GM19438 (cell line): ENCODE measurements around the gene SAPCD1.

ENCODE experiments used
- ATAC-seq: cut with Tn5 transposase; IDR thresholded peaks from one replicate; pipeline ENCODE4 v1.9.1; 2021; ENCODE audit warnings: low read depth; ENCODE audit not compliant: unreplicated experiment

The SAPCD1 gene

DNA sequence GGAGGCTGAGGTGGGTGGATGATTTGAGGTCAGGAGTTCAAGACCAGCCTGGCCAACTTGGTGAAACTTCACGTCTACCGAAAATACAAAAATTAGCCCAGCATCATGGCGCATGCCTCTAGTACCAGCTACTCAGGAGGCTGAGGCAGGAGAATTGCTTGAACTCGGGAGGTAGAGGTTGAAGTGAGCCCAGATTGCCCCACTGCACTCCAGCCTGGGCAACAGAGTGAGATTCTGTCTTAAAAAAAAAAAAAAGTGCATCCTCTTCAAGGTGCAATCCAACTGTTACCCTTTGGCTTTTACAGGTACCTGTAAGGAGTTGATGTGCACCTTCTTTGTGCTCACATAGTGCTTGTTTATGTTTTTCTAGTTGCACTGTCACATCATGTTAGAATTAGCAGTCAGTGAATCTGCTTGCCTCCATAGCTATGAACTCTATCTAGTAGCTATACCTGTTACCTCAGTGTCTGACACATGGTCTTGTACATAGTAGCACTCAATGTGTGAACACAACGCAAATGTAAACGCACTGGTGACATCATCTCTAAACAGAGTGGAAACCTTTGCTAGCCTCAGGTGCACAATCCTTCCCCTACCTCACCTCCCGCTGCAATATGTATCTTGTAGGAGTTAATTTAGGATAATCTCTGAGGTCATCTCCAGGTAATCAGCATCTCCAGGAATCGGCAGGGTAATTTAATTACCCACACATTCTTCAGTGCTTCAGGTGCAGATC lies 13.0 kb upstream of the SAPCD1 start:
- ATAC-seq: no peak

DNA sequence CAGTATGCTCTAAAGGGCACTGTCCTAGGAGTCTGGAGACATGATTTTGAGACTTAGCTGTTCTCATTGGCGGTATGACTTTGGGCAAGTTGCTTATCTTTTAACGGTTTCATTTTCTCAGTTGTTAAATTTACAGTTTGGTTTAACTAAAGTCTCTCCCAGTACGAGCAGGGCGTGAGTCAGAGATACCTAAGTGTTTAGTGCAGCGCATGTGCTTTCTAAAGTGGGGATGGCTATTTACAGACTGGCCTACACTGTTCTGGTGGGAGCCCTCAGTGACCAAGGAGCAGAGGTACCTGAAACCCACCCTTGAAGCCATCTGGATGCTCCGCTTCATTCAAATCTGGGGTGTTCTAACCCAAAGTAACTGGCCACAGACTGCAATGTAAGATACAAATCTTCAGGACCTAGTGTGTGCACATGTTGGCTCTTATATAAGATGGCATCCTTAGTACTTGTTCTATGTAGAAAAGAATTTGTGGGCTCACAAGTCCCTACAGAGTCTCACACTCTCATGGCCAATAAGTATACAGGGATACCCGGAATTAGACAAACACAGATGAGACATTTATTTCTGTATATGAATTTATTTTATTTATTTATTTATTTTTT lies 11.9 kb upstream of the SAPCD1 start:
- no peak for ATAC-seq

DNA sequence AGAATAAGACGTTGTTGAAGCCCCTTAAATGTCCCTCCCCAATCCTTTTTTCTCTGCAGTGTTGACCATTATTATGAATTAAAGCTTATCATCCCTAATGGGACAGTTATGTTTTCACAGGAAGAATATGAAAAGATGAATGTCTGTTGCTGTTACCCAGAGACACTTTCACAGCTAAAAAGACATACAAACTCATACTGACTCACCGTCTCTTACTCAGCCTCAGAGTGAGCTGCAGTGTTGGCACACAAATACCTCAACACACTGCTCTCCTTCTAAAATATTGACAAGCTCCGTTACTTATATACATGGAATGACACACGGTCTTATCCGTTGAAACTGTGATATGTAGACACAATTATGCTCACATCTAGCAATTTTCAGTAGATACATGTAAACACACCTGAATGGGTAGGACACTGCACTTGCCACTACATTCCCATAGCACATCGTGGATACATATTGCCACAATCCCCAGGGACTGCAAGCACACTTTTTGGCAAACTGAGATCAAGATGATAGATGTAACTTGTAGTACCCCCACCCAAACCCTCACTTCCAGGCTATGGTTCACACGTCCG lies 9.6 kb upstream of the SAPCD1 start:
- ATAC-seq: no peak

DNA sequence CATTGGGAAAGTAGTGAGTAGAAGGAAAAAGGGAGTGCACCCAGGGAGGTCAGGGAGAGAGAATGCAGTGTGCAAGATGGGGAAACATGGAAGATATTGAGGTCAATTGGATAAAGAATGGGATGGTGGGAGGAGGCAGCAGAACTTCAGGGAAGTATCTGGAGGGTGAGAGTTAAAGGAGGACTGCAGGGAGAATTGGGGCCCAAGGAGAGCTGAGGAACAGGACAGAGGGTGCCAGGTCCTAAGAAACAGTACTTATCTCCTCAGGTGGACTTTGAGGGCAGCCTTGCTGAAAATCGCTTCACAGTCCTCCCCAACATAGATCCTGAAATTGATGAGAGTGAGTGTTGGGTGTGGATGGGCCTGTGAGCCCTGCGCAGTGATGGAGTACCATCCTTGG lies 4.2 kb upstream of the SAPCD1 start:
- ATAC-seq: no peak

DNA sequence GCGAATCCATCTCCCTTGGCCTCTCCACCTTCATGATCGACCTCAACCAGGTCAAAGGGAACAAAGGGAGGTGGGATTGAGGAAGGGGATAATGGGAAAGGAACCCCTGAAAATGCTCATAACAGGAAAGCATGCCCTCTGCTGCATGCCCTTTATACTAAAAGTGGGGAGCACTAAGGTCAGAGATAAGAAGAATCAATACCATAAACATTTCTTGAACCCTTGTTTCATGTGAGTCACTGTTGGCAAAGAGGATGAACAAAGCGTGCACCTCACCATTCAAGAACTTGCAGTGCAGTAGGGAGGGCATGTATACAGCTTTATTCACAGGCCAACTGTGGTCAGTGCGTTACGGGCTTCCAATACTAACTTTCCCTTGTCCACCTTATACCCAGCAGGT lies 1.7 kb upstream of the SAPCD1 start:
- no peak for ATAC-seq

DNA sequence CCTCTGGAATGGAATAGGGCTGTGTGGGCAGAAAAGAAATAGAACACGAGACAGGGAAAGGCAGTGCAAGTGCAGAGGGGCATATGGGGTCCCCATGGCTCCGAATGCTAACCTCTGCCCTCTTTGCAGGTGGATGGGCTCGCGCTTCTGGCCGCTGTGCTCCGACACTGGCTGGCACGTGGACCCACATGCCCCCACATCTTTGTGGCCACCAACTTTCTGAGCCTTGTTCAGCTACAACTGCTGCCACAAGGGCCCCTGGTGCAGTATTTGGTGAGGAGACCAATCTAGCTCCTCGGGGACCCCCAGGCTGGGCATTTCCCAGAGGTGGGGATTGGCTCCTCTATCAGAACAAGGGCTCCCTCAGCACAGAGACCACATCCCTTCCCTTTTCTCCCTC lies 1.1 kb upstream of the SAPCD1 start:
- no peak for ATAC-seq

GRCh38 chr6:31762878-31763618 lies 592 bp downstream of the SAPCD1 start:
- no peak for ATAC-seq

GRCh38 chr6:31763619-31763940 lies 1.1 kb downstream of the SAPCD1 start:
- ATAC-seq: no peak

GRCh38 chr6:31764198-31764597 lies 1.7 kb downstream of the SAPCD1 start:
- ATAC-seq: no peak

DNA sequence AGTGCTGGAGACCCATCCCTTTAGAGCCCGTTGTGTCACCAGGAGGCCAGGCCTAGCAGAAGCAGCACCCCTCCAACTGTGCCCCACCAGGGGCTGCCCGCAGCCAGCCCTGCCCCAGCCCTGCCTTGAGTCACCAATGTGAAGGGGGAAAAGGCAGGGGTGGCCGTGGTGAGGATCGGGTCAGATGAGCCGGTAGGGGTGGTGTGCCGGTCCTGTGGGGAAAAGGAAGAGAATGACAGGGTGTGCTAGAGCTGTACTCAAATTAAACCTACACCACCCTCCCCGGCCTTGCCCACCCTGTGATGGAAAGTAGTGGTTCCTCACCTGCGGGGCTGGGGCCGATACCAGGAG lies 3.1 kb downstream of the SAPCD1 start:
- ATAC-seq: no peak

DNA sequence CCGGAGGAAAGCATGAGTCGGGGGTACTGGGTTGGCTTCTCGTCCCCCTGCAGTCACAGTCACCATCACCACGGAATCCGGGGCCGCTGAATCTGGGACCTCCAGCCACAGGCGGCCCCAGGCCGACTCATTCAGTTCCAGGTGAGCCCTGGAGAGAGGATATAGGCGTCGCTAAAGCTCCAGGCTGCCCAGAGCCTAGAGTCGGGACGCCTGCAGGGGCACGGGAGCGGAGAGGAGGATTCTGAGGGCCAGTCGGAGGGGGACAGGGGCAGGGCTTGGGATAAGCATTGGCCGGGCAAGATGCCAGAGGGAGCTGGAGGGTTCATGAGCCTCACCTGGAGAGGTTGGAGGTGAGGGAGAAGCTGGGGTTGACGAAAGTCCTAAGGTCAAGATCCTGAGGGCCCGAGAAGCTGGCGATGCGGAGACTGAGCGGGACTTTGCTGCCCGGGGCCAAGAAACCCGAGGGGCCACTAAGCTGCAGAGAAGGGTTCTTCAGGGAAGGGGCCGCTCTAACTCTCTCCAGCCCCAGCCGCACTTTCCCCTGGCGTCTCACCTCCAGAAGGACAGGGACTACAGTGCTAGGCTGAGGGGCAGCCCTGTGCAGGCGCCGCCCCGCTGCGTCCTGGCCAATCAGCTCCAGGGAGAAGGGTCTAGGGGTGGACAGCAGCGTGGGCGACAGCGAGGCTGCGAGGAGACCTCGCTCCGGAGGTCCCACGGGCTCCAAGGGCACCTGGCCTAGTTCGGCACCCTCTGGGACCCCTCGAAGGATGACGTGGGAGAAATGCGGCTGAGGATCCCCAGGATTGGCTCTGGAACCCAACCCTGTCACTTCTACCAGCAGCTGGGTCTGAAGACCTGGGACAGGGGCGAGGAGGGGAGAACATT lies 3.7 kb downstream of the SAPCD1 start:
- ATAC-seq: no peak

DNA sequence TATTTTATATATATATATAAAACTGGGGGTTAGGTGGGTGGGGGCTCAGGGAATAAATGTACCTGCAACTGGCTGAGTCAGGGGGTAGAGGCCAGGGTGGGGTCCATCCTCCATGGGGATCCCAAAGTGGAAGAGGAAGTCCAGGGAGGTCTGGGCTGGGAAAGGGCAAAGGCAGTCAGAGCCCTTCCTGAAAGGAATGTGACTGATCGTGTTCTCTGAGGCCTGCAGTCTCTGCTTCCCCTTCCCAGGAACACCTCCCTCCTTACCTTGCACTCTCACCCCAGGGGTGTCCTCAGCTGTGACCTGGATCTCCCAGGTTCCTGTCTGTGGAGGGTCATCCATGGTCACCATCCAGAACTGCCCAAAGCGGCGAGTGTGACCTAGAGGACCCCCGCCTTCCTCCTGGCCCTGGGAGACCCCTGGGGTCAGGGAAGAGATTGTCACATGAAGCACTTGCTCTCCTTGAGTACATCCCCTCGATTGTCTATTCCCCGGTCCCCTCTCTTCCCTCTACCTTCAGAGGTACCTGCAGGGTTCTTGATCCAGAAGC lies 4.7 kb downstream of the SAPCD1 start:
- no peak for ATAC-seq

DNA sequence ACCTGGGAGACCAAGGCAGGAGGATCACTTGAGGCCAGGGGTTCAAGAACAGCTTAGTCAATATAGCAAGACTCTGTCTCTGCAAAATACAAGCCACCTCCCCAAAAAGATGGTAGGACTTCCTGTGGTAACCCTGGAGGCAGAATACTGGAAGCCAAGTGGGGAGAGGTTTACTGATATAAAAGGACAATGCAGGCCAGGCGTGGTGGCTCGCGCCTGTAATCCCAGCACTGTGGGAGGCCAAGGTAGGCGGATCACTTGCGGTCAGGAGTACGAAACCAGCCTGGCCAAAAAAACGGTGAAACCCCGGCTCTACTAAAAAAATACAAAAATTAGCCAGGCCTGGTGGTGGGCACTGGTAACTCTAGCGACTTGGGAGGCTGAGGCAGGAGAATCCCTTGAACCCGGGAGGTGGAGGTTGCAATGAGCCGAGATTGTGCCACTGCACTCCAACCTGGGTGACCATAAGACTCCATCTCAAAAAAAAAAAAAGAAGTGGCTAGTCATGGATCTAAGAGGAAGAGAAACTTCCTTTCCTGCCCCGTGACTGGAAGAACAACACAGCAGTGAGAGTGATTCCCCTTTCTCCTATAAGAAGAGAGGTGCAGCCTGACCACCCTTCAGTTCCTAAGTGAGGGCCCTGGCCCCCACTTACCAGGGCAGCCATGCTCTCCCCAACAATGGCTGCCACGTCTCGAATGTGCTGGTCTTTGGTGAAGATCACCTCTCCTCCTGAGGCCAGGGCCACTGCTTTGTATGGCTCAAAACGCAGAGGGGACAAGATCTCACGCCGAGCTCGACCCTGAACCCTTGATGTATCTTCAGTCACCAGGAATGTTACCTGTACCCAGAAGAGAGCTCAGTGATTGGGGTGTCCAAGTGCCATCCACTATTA lies 6.2 kb downstream of the SAPCD1 start:
- no peak for ATAC-seq

GRCh38 chr6:31769684-31770371 lies 7.4 kb downstream of the SAPCD1 start:
- ATAC-seq: no peak

DNA sequence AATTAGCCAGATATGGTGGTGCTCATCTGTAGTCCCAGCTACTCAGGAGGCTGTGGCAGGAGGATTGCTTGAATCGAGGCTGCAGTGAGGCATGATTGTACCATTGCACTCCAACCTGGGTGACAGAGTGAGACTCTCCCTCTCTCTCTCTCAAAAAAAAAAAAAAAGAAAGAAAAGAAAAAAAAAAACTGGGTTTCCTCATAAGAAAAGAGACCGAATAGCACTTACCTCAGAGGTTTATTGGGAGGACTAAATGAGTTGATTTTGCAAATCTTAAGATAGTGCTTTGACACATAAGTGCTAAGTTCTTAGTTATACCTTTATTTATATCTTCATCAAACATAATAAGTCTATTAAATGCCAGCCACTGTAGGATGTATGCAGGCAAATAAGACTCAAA lies 8.4 kb downstream of the SAPCD1 start:
- no peak for ATAC-seq

DNA sequence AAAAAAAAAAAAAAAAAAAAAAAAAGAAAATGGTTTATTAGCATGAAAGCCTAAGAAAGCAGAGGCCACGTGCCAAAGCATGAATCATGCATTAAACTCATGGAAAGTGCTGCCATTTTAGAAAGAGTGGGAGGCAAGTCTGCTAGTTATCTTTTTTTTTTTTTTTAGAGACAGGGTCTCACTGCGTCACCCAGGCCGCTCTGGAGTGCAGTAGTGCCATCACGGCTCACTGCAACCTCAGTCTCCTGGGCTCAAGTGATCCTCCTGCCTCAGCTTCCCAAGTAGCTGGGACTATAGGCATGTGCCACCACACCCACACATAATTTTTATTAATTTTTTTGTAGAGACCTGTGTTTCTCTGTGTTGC lies 9.5 kb downstream of the SAPCD1 start:
- no peak for ATAC-seq

DNA sequence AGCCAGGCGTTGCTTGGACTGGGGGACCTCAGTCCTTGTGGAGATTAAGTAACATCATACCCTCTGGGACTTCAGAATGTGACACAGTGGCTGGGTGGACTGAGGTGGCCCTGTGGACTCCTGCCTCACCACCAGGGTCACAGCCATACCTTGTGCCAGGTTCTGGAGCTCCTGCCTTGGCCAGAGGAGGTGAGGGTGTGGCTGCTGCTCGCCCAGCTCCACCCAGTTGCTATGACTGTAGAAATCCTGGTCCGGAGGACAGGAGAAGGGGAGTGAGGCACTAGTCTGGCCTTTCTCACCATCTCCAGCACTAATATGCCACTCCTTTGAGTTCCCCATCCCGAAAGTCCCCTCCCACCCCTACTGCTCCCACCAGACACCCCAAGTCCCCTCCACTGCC lies 12.7 kb downstream of the SAPCD1 start:
- ATAC-seq: no peak

- no peak for ATAC-seq
Measured at GRCh38 chr6:31775633-31776484, 13.4 kb downstream of the SAPCD1 start.
